GM12878 (cell line): ENCODE data around the gene SLC15A4. TPM values are rescaled to one million over a fixed set of nuclear protein-coding genes. Genes with fewer than 3 reads are reported as not detected.

ENCODE experiments used
- ATAC-seq: fragments of 200-7000 bp; cut with Tn5 transposase; 3 replicates; pipeline ENCODE4 v1.9.1; 2020; ENCODE audit warnings: mild to moderate bottlenecking, moderate library complexity
- BruUV-seq: library from RNA; stranded (reverse); fragments of 400-500 nt; replicated peaks from 2 replicates; lab custom pipeline; 2021; lab: Mats Ljungman, UMichigan
- CTCF ChIA-PET: fragments of 300-600 bp; sonication (Branson Sonifier 250); formaldehyde crosslinking; extraction: SDS; loops from one replicate; lab custom pipeline; 2021; ENCODE audit warnings: inconsistent platforms; lab: Yijun Ruan, JAX
- POLR2A ChIA-PET: fragments of 350-600 bp; formaldehyde crosslinking; extraction: SDS; loops from one replicate; lab custom pipeline; 2021; ENCODE audit warnings: inconsistent platforms; lab: Charles Lee
- RAD21 ChIA-PET: fragments of 300-600 bp; sonication (Branson Sonifier 250); formaldehyde crosslinking; loops from one replicate; lab custom pipeline; 2023; ENCODE audit warnings: antibody characterized with exemption; ENCODE audit not compliant: unreplicated experiment; lab: Charles Lee
- SMC1A ChIA-PET: fragments of 300-600 bp; sonication (Branson Sonifier 250); formaldehyde crosslinking; loops from one replicate; lab custom pipeline; 2023; ENCODE audit not compliant: unreplicated experiment, uncharacterized antibody; lab: Charles Lee
- DNase-seq: peaks from one replicate; pipeline ENCODE4 v3.0.0-alpha.2; 2011; ENCODE audit warnings: low read depth, low spot score
- FAIRE-seq: peaks from 3 replicates; lab custom pipeline; 2011; peaks lifted over from hg19 to GRCh38; lab: Jason Lieb, UNC
- H2AFZ ChIP-seq: 2 replicates; pipeline ENCODE4 v1.6.0; 2011; ENCODE audit warnings: low read depth, low read length, control low read depth; ENCODE audit not compliant: control insufficient read depth
- H3K27ac ChIP-seq: 2 replicates; pipeline ENCODE4 v1.5.1; 2011; ENCODE audit warnings: control low read depth; ENCODE audit not compliant: control insufficient read depth, insufficient read depth
- H3K27me3 ChIP-seq, 2 experiments: replicated peaks in 1 of 2; 2 replicates each; pipeline versions ENCODE4 v1.6.0 to v1.6.1; 2011; ENCODE audit warnings: low read length in 1 of 2; ENCODE audit not compliant: control insufficient read depth in 2 of 2, insufficient read depth in 2 of 2
- H3K36me3 ChIP-seq, 2 experiments: 2 replicates each; pipeline ENCODE4 v1.5.1; 2011; ENCODE audit warnings: low read length in 1 of 2; ENCODE audit not compliant: control insufficient read depth in 2 of 2, insufficient read depth in 2 of 2
- H3K4me1 ChIP-seq: 2 replicates; pipeline ENCODE4 v1.6.1; 2011; ENCODE audit warnings: mild to moderate bottlenecking, low read length, moderate library complexity, mixed read lengths; ENCODE audit not compliant: control insufficient read depth, insufficient read depth
- H3K4me2 ChIP-seq: 2 replicates; pipeline ENCODE4 v1.6.0; 2011; ENCODE audit warnings: control low read depth; ENCODE audit not compliant: control insufficient read depth, insufficient read depth
- H3K4me3 ChIP-seq: fragments of 200-600 bp; sonication (generic); 2 replicates; pipeline ENCODE4 v1.5.1; 2016
- H3K79me2 ChIP-seq: 2 replicates; pipeline ENCODE4 v1.6.0; 2011; ENCODE audit warnings: low read length; ENCODE audit not compliant: control insufficient read depth, insufficient read depth
- H3K9ac ChIP-seq: 2 replicates; pipeline ENCODE4 v1.8.0; 2011; ENCODE audit warnings: low read length, control low read depth, mixed read lengths; ENCODE audit not compliant: control insufficient read depth, insufficient read depth
- H3K9me3 ChIP-seq: replicated peaks from 3 replicates; pipeline ENCODE4 v1.5.1; 2011; ENCODE audit warnings: mild to moderate bottlenecking, low read length; ENCODE audit not compliant: control insufficient read depth, insufficient read depth
- H4K20me1 ChIP-seq: 2 replicates; pipeline ENCODE4 v1.6.0; 2011; ENCODE audit not compliant: control insufficient read depth, insufficient read depth
- BACH1 ChIP-seq: fragments of 450-650 bp; IDR thresholded peaks from 2 replicates; pipeline ENCODE4 v1.6.1; 2017; ENCODE audit warnings: mild to moderate bottlenecking, borderline replicate concordance
- DPF2 ChIP-seq: fragments of 450-650 bp; IDR thresholded peaks from 2 replicates; pipeline ENCODE4 v1.6.1; 2017; ENCODE audit warnings: mild to moderate bottlenecking
- EGR1 ChIP-seq, 2 experiments: IDR thresholded peaks; 1 replicate in 1 of 2; 2 replicates in 1 of 2; pipeline ENCODE4 v1.6.1; 2011 to 2012; ENCODE audit warnings: low read depth in 2 of 2, low read length in 2 of 2, borderline replicate concordance in 1 of 2, mild to moderate bottlenecking in 1 of 2, moderate library complexity in 1 of 2
- HDGF ChIP-seq: fragments of 450-650 bp; IDR thresholded peaks from 2 replicates; pipeline ENCODE4 v1.6.1; 2016; ENCODE audit warnings: antibody characterized with exemption
- POLR2A ChIP-seq: IDR thresholded peaks from 2 replicates; pipeline ENCODE4 v1.6.1; 2011; ENCODE audit warnings: low read depth, mild to moderate bottlenecking, low read length
- POLR2AphosphoS5 ChIP-seq: IDR thresholded peaks from 2 replicates; pipeline ENCODE4 v1.6.1; 2011; ENCODE audit warnings: mild to moderate bottlenecking, low read length, inconsistent platforms
- POU2F2 ChIP-seq: IDR thresholded peaks from 3 replicates; pipeline ENCODE4 v1.6.1; 2011; ENCODE audit warnings: low read depth, mild to moderate bottlenecking, low read length, borderline replicate concordance
- SPI1 ChIP-seq: IDR thresholded peaks from 2 replicates; pipeline ENCODE4 v1.6.1; 2011; ENCODE audit warnings: low read depth, mild to moderate bottlenecking, low read length, moderate library complexity, borderline replicate concordance; ENCODE audit not compliant: insufficient read depth
- TCF12 ChIP-seq: IDR thresholded peaks from 2 replicates; pipeline ENCODE4 v1.6.1; 2011; ENCODE audit warnings: low read depth, mild to moderate bottlenecking, low read length
- WGBS: methylation state at CpG from one replicate; pipeline ENCODE4 v1.1.6; 2016; ENCODE audit warnings: low lambda C conversion rate; ENCODE audit not compliant: insufficient replicate concordance, insufficient coverage; ENCODE audit errors: missing lambda C conversion rate; 5-methylcytosine and 5-hydroxymethylcytosine counted together
- in situ Hi-C: fragments of 300-500 bp; cut with MboI; formaldehyde crosslinking; loops from 9 replicates; pipeline ENCODE4 v1.14.3; 2018; ENCODE audit warnings: mixed read lengths
- intact Hi-C: fragments of 100-400 bp; cut with micrococcal nuclease; formaldehyde crosslinking; loops from one replicate; pipeline ENCODE4 v1.14.2; 2022; ENCODE audit not compliant: unreplicated experiment
- polyA plus RNA-seq, 11 experiments: library from polyadenylated mRNA; depleted of rRNA in 4 of 11; unstranded in 6 of 11; stranded (reverse) in 5 of 11; fragments of >200 nt; fragmentation: Nextera tagmentation in 4 of 11; fragmentation: Illumina TruSeq in 1 of 11; extraction: Ambion mirVana in 4 of 11; extraction: Trizol in 1 of 11; gene quantifications; 1 replicate in 1 of 11; 2 replicates in 10 of 11; pipeline versions ENCODE4 v1.2.1 to v1.2.3, GENCODE V29; 2011 to 2016; ENCODE audit warnings: inconsistent platforms in 2 of 11, missing spikeins in 2 of 11, low read depth in 1 of 11
- total RNA-seq, 4 experiments: library from RNA; depleted of rRNA in 3 of 4; stranded (reverse); fragments of >200 nt in 3 of 4; fragmentation: Illumina TruSeq in 1 of 4; extraction: Trizol in 1 of 4; gene quantifications; 2 replicates each; pipeline versions ENCODE4 v1.2.1 to v1.2.3, GENCODE V29; 2013 to 2021
- TF ChIP-seq, protein P1 (sequence below): IDR thresholded peaks from 2 replicates; pipeline ENCODE4 v1.6.1; 2012; ENCODE audit warnings: low read depth, low read length, improper control_type of control experiment
- TF ChIP-seq, protein P2 (sequence below): fragments of 450-650 bp; IDR thresholded peaks from 2 replicates; pipeline ENCODE4 v1.6.1; 2017; ENCODE audit warnings: mild to moderate bottlenecking, moderate library complexity
- TF ChIP-seq, protein P3 (sequence below): fragments of 450-650 bp; IDR thresholded peaks from 2 replicates; pipeline ENCODE4 v1.6.1; 2017; ENCODE audit warnings: mild to moderate bottlenecking
- TF ChIP-seq, protein P4 (sequence below): IDR thresholded peaks from 2 replicates; pipeline ENCODE4 v1.6.1; 2011; ENCODE audit warnings: low read depth, low read length, improper control_type of control experiment, borderline replicate concordance

The SLC15A4 gene
- total and polyA plus RNA-seq, 10 of the 15 experiments (the other 5 are each of a cell fraction or from before 2014, with no cell fraction given) = 12.7 to 257 (median 36.6) TPM

DNA sequence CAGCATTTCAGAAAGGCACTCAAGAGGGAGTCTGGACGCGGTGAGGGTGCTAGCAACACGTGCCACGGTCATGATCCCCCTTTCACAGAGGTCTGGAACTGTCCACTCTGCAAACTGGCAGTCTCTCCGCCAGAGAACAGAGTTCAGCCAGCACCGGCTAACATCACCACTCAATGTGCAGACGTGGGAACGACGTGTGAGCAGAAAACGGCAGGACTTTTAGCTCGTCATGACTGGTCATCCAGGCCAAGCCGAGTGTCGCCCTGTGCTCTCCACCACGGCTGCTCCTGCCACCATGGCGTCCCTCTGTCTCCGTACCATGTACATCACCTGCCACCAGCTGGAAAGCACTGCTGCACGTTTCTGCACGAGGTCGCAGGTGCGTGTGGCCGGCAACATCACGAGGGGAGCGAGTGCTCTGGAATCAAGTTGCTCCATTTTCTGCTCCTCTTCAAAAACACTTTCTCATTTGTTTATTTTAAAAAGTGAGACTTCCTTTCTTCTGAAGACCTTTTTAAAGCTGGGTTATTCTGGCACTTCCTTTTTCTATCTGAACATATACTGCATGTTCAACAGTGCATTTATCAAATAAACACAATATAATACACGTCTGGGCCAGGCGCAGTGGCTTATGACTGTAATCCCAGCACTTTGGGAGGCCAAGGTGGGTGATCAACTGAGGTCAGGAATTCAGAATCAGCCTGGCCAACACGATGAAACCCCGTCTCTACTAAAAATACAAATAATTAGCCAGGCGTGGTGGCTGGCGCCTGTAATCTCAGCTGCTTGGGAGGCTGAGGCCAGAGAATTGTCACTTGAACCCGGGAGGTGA lies 28.0 kb downstream of the SLC15A4 start:
- H3K9ac ChIP-seq = peak overlapping the region; percentile 35; the same call in 1 of the 2 replicates
- H2AFZ ChIP-seq = no peak overlapping the region
- 5% methylated on average over 30 of the region's 30 CpGs for WGBS
- BruUV-seq = no TSS peak
- ChIA-PET CTCF (interaction anchor here (0.7 to 13.4 kb wide), 9 partner anchors 10 to 1686 kb away, joined by 3 to 105 read pairs (median 12); no protein-coding TSS in a partner anchor), SMC1A (interaction anchor here (0.8 to 9.4 kb wide), 13 partner anchors 9 to 79 kb away, joined by 3 to 261 read pairs (median 8); partner anchors contain the start of gene SLC15A4), RAD21 (interaction anchor here (0.7 to 7.7 kb wide), 13 partner anchors 10 to 60 kb away, joined by 3 to 209 read pairs (median 18); partner anchors contain the start of gene SLC15A4), POLR2A (interaction anchor here (0.6 to 9.6 kb wide), 13 partner anchors 10 to 1921 kb away, joined by 3 to 253 read pairs (median 5); partner anchors contain the start of genes RIMBP2 and SLC15A4)
- H3K4me2 ChIP-seq = peak overlapping the region; percentile 10; the same call in 1 of the 2 replicates
- H3K9me3 ChIP-seq = no peaks in the 10 kb centered on the region
- H3K36me3 ChIP-seq = peaks cover 52 to 55% of the 10 kb centered on the region in 2 experiments
- peak overlapping the region; percentile 99 for H3K27ac ChIP-seq
- DNase-seq (no peak), ATAC-seq (no peak), FAIRE-seq (no peak)
- H4K20me1 ChIP-seq = no peaks in the 10 kb centered on the region
- peaks cover 59% of the 10 kb centered on the region for H3K4me1 ChIP-seq
- in situ Hi-C loops = no loop called here
- peaks cover 29% of the 10 kb centered on the region for H3K79me2 ChIP-seq
- no peak overlapping the region for H3K4me3 ChIP-seq
- intact Hi-C loops = loop anchor here (10.0 kb wide), 1 partner anchor 151 kb away; no protein-coding TSS in a partner anchor
- H3K27me3 ChIP-seq = no peaks in the 10 kb centered on the region
- TF ChIP-seq SPI1 (peak; percentile 79), DPF2 (0 out of 2 replicates have a peak, but pooled peaks have one; percentile 11), TCF12 (0 out of 2 replicates have a peak, but pooled peaks have one; percentile 37), EGR1 (IDR thresholded peaks at IDR 0.05; ENCODE audit: borderline replicate concordance in 1 of 2, low read depth in 2 of 2, low read length in 2 of 2) (no peak), BACH1 (0 out of 2 replicates have a peak, but pooled peaks have one; percentile 15), HDGF (peak; percentile 23; the same call in 1 of the 2 replicates), POU2F2 (0 out of 3 replicates have a peak, but pooled peaks have one; percentile 23), POLR2A (peak; percentile 70), POLR2AphosphoS5 (peak; percentile 71; the same call in 1 of the 2 replicates)
- TF ChIP-seq, protein P1, sequence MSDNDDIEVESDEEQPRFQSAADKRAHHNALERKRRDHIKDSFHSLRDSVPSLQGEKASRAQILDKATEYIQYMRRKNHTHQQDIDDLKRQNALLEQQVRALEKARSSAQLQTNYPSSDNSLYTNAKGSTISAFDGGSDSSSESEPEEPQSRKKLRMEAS = peak; percentile 76; the same call in 1 of the 2 replicates
- TF ChIP-seq, protein P2, sequence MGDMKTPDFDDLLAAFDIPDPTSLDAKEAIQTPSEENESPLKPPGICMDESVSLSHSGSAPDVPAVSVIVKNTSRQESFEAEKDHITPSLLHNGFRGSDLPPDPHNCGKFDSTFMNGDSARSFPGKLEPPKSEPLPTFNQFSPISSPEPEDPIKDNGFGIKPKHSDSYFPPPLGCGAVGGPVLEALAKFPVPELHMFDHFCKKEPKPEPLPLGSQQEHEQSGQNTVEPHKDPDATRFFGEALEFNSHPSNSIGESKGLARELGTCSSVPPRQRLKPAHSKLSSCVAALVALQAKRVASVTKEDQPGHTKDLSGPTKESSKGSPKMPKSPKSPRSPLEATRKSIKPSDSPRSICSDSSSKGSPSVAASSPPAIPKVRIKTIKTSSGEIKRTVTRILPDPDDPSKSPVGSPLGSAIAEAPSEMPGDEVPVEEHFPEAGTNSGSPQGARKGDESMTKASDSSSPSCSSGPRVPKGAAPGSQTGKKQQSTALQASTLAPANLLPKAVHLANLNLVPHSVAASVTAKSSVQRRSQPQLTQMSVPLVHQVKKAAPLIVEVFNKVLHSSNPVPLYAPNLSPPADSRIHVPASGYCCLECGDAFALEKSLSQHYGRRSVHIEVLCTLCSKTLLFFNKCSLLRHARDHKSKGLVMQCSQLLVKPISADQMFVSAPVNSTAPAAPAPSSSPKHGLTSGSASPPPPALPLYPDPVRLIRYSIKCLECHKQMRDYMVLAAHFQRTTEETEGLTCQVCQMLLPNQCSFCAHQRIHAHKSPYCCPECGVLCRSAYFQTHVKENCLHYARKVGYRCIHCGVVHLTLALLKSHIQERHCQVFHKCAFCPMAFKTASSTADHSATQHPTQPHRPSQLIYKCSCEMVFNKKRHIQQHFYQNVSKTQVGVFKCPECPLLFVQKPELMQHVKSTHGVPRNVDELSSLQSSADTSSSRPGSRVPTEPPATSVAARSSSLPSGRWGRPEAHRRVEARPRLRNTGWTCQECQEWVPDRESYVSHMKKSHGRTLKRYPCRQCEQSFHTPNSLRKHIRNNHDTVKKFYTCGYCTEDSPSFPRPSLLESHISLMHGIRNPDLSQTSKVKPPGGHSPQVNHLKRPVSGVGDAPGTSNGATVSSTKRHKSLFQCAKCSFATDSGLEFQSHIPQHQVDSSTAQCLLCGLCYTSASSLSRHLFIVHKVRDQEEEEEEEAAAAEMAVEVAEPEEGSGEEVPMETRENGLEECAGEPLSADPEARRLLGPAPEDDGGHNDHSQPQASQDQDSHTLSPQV = 0 out of 2 replicates have a peak, but pooled peaks have one; percentile 10
- TF ChIP-seq, protein P3, sequence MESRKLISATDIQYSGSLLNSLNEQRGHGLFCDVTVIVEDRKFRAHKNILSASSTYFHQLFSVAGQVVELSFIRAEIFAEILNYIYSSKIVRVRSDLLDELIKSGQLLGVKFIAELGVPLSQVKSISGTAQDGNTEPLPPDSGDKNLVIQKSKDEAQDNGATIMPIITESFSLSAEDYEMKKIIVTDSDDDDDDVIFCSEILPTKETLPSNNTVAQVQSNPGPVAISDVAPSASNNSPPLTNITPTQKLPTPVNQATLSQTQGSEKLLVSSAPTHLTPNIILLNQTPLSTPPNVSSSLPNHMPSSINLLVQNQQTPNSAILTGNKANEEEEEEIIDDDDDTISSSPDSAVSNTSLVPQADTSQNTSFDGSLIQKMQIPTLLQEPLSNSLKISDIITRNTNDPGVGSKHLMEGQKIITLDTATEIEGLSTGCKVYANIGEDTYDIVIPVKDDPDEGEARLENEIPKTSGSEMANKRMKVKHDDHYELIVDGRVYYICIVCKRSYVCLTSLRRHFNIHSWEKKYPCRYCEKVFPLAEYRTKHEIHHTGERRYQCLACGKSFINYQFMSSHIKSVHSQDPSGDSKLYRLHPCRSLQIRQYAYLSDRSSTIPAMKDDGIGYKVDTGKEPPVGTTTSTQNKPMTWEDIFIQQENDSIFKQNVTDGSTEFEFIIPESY = no peak
- TF ChIP-seq, protein P4, sequence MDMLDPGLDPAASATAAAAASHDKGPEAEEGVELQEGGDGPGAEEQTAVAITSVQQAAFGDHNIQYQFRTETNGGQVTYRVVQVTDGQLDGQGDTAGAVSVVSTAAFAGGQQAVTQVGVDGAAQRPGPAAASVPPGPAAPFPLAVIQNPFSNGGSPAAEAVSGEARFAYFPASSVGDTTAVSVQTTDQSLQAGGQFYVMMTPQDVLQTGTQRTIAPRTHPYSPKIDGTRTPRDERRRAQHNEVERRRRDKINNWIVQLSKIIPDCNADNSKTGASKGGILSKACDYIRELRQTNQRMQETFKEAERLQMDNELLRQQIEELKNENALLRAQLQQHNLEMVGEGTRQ = no peak
